Fibroblast of villous mesenchyme (primary cell): ENCODE data around the gene NUP133. TPM values are rescaled to one million over a fixed set of nuclear protein-coding genes. Genes with fewer than 3 reads are reported as not detected.

Source experiments
- DNase-seq: peaks from one replicate; pipeline ENCODE4 v3.0.0-alpha.2; 2010; ENCODE audit warnings: low read depth
- H3K4me3 ChIP-seq: 2 replicates; pipeline ENCODE4 v1.5.1; 2011; ENCODE audit warnings: low read depth, mild to moderate bottlenecking, low read length
- CTCF ChIP-seq: IDR thresholded peaks from 2 replicates; pipeline ENCODE4 v1.5.1; 2012; ENCODE audit warnings: low read depth, mild to moderate bottlenecking, low read length; ENCODE audit not compliant: insufficient read depth
- total RNA-seq: library from RNA; depleted of rRNA; stranded (reverse); fragments of >200 nt; gene quantifications from 2 replicates; pipeline ENCODE4 v1.2.3, GENCODE V29; 2012

Gene NUP133
- total RNA-seq, 1 donor, result 39.7 TPM

- H3K4me3 ChIP-seq, result no peak overlapping the region
- no peak for TF ChIP-seq CTCF
- DNase-seq, result no peak
These were observed 75.2 kb downstream of the NUP133 start for GRCh38 chr1:229432905-229433304.

GRCh38 chr1:229432116-229432461 lies 76.1 kb downstream of the NUP133 start:
- no peak for DNase-seq
- no peak overlapping the region for H3K4me3 ChIP-seq
- no peak for TF ChIP-seq CTCF

GRCh38 chr1:229431284-229432115 lies 76.6 kb downstream of the NUP133 start:
- TF ChIP-seq CTCF, result no peak
- DNase-seq, result no peak
- no peak overlapping the region for H3K4me3 ChIP-seq

- H3K4me3 ChIP-seq, result no peak overlapping the region
- peak; percentile 51 for DNase-seq
- TF ChIP-seq CTCF, result peak; percentile 17
These were observed 77.3 kb downstream of the NUP133 start for GRCh38 chr1:229430761-229431283.

GRCh38 chr1:229428256-229428655 lies 79.9 kb downstream of the NUP133 start:
- H3K4me3 ChIP-seq, result no peak overlapping the region
- DNase-seq, result no peak
- TF ChIP-seq CTCF, result no peak

GRCh38 chr1:229427572-229427971 lies 80.6 kb downstream of the NUP133 start:
- no peak for TF ChIP-seq CTCF
- no peak for DNase-seq
- H3K4me3 ChIP-seq, result no peak overlapping the region
